Raji (cell line): ENCODE data around the gene KANK4.

Source experiments
- POLR2A ChIP-seq: IDR thresholded peaks from 2 replicates; pipeline ENCODE4 v1.6.1; 2011; ENCODE audit warnings: low read depth, low read length, control low read depth; ENCODE audit not compliant: insufficient read depth

The KANK4 gene

DNA sequence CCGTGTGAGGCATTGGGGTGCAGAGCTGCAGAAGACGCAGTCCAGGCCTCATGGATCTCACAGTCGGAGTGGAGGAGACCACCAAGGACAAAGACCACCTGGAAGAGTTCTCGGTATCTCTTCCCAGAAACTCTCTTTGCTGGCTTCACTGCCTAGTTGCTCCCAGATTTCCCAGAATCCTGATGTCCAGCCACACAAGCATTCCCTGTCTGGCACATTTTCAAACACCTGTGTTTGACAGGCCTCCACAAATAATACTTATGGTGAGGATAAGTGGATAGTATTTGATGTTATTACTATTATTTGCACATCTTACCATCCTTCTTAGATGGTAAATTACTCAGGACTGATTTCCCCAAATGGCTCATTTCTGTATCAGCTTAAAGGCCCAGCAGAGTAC, 27.7 kb upstream of the KANK4 start:
- no peak for TF ChIP-seq POLR2A

DNA sequence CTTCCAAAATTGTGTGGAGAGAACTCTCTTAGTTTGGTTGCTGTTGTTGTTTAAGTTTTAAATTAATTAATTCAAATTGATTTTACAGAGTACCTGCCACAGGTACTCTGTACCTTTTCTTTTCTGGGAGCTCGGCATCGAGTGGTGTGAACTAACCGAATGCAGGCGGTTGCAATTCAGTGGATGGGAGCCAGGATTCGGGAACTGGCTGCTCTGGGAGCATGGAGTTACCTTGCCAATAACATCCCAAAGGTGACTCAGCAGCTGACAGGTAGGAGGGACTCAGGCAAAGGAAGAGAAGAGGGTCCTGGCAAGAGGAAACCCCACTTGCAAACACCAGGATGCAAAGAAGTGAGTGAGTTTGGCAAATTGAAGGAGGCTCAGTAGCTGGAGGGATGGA, 24.7 kb upstream of the KANK4 start:
- TF ChIP-seq POLR2A, result no peak

DNA sequence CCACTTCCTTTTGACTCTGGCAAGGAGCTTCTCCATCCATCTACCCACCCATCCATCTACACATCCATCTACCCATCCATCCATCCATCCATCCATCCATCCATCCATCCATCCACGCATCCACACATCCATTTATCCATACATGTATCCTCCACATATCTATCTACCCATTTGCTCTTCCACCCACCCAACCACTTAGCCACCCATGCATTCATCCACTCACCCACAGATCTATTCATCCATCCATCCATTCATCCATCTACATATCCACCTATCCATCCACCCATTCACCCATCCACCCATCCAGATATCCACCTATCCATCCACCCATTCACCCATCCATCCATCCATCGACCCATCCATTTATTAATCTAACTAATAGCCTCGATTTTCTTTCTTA, 23.0 kb upstream of the KANK4 start:
- no peak for TF ChIP-seq POLR2A

DNA sequence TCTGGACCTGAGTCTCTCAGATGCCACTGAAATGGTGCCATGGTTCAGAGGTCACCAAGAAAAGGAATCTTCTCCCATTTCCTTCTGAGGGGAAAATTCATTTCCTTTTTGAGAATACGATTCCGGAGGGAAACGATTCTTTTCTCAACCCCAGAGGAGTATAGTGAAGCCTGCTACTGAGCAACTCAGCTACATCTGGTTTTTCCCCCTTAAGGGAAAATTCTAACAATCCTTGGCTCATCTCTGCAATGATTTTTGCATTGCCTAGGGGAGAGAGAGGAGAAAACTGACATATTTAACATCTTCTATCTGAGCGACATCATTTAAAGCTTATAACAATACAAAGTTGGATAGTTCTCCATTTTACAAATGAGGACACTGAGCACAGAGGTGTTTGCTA, 22.4 kb upstream of the KANK4 start:
- no peak for TF ChIP-seq POLR2A

DNA sequence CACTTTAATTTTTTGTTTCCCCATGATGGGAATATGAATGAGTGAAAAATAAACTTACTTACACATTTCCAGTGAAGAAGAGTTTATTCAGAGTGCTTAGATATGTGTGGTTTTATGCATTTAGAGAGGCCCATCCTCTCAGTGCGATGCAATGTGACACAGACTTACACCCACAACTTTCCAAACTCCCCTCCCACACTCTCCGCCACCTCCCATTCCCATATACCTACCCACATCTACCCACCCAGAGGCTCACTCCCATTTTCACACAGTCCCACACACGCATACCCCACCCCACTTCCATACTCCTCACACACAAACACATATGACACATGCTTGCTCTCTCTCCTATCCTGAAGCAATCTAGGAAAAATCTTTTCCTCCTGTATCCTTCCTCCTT, 21.9 kb upstream of the KANK4 start:
- no peak for TF ChIP-seq POLR2A

DNA sequence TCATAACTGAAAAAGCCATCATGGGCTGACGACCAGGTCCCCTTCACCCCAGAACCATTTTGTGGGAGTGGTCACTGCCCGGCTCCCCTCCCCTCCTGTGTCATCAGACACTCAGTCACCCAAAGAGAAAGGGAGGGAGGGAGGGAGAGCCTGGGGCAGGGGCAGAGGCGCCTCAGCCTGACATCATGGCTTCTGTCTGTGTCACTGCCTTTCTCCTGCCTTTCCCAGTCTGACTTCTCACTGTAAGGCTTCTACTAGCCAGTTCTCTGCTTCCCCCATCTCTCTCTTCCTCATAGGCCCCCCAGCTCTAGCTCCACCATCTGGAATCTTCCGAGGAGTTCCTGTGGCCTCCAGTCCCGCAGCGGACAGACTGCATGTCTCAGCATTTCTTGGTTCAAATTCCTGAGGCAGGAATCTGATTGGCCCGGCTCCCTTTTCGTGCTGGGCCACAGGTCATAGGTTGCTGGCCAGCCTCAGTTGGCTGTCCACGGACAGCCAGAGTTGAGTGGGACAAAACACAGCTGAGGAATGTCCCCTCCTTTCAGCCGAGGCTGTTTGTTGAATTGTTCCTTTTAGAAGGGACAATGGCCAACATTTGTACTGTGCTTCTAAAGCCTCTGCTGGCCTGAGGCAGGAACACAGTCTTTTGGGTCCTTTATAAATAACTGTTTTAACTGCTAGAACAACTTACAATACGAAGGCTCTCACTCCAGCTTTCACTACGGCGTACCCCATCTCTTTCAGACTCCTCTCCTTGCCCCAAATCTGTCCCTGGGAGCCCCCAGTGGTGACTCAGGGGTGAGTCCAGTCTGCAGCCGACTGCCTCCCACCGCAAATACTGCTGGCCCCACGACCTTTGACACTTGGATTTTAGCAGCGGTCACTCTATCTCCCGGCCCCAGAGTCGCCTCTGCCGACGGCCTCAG, 18.7 kb upstream of the KANK4 start:
- TF ChIP-seq POLR2A, result no peak

DNA sequence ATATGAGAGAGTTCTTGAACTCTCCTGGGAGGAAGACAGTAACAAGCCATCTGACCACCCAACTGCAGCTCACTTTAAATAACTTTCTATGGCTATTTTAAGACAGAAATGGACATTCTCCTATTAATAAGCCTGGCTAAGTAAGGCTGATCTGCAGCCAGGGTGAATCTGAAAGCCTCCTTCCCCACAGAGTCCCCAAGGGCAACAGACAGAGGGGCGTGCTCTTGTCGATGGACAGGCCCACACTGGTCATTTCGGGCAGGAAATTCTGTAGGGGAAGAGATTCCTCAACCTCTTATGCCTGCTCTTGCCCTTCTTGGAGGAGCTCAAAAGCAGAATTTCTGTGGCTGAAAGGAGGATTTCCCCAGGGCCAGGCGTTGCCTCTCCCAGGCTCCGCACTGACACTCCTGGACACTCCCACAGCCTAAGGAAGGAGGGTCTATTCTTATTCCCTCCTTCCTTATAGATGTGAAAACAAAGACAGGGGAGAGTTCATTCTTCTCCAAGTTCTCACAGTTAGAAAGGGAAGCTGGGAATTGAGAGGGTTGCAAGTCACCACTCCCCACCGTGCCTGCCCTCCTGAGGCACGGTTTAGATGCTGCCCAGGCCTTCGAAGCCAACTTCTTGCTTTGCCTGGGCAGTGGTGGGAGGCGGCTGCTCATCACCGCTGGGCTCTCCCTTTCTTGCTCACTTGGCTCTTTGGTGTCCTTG, 17.9 kb upstream of the KANK4 start:
- TF ChIP-seq POLR2A, result no peak

DNA sequence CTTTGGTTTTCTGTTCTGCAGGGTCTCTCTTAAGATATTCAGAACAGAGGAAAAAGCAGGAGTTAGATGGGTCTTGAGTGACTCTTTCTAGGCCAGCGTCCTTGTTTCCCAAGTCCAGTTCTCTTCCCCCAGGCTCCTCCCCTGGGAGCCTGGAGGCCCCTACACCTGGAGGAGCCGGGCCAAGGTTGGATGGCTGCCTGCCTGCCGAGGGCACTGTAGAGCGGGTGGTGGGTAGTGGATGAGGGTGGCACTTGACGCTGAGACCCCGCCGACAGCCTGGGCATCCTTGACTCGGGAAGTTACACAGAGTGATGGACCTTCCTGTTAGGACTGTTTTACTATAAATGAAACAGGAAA, 17.4 kb upstream of the KANK4 start:
- TF ChIP-seq POLR2A, result no peak

DNA sequence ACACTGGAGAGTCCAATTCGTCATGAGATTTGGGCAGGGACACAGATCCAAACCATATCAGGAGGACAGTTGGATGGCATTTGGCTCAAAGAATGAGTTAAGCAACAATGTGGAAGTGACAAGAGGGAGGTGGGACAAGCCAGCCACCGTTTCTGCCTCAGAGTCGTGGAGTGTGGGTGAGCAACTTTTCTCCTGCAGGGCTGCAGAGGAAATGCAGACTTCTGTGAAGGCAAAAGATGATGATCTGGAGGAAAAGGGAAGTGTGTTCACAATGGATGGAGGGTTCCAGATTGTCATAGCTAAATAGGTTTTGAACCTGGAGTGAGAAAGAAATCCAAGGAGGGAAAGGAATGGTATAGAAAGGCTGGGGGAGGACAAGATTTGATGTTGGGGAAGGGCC, 16.4 kb upstream of the KANK4 start:
- no peak for TF ChIP-seq POLR2A

DNA sequence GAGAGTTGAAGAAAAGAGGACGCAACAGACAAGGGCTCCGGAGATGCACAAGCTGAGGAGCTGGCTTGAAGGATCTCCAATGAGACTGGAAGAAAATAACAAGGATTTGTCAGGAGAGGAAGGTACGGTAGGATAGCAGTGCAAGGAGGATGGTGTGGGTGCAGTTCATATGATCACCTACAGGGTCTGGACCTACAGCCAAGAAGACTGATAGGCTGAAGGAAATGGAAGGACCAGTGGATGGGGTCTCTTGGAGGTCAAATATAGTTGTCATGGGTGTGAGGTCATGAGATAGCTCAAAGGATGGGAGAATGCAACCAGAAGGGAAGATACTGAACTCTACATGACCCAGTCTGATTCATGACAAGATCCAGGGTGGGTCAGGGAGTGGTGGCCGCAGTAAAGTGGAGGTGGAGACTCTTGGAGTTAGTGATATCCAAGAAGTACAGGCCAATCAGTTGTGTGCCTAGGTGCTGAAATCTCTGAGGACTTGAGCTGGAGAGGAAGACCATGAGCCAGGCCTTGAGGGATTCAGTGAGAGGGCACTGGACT, 15.3 kb upstream of the KANK4 start:
- no peak for TF ChIP-seq POLR2A

DNA sequence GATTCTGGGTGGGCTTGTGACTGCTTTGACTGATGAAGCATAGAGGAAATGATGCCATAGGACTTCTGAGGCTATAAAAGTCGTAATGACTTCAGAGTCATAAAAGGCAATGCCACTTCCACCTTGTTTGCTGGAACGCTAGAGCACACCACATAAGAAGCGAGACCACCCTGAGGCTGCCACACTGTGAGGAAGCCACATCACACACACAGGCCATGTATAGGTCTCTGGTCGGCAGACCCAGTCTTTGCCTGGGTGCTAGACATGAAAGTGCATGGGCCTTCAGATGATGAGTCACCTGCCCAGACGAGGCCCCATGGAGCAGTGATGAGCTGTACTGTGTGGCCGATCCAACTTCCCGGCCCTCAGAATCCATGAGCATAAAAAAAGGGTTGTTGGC, 14.2 kb upstream of the KANK4 start:
- no peak for TF ChIP-seq POLR2A

DNA sequence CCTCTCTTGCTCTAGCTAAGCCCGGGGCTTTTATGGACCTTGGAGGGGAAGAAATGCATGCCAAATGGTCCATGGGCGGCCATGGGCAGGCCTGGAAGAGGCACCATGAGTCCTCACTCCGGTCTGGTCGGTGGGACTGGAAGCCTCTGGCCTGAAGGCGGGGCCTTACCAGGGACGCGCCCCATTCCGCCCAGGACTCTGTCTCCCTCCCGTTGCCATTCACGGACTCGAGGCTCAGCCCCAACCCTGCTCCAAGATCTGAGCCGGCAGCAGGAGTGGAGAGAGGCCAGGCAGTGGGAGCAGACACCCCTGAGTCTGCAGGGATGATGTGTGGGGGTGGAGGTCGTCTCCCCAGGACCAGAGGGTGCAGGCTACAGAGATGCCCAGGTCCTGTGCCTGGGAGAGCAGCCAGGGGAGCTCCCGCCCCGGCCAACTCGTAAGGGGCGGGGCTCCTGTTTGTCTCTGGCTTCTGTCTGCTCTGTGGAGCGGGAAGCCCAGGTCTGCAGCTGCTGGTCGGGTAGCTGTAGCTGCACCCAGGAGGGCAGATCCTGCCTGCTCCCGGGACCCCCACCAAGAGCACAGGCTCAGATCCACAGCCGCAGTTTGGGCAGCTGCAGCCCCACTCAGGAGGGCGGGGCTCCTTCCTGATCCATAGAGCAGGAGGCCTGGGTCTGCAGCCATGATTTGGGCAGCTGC, 8.3 kb upstream of the KANK4 start:
- no peak for TF ChIP-seq POLR2A

DNA sequence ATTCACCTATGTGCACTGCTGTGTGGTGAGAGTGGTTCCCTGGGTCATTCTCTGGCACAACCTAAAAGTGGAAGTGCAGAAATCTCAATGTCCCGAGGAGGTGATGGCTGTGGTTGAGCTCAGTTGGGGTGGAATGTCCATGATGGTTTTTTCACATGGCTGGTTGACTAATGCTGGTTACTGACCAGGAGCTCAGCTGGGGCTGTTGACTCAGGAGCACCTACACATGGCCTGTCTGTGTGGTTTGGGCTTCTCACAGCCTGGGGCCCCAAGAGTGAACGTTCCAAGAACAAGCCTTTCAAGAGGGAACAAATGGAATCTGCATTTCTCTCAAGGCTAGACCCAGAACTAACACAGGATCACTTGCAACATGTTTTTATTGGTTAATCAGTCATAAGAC, 6.4 kb upstream of the KANK4 start:
- no peak for TF ChIP-seq POLR2A

DNA sequence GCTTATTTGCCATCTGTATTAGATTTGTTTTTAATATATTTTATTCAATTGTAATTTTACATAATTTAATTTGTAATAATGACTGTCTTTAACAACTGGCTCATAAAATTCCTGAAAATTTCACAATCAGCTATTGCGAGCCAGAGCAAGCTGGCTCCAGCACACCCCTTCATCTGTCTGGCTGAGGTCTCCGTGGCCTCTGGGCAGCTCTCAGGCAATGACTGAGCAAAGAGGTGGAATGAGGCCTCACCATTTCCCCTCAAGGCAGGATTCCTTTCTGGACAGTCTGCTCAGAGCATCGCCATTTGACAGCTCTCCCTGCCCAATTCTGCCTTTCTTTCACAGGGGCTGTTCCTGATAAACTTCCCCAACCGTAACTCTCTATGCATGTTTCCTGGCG, 5.8 kb upstream of the KANK4 start:
- TF ChIP-seq POLR2A, result no peak

DNA sequence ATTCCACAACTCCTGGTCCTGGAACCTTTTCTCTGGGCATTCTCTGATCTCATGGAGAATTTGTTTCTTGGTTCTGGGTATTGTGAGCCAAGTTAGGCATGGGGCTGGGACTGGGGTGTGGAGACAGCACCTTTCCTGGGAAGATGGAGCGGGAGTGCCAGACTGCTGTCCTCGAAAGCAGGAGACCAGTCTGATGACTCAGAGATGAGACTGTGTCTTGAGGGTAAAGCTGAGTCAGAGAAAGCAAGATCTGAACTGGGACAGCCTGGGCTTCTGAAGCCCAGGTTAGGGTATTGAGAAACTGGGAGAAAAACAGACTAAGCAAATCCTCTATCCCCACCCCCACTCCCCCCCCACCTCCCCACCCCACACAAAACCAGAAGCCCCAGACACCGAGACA, 2.2 kb upstream of the KANK4 start:
- TF ChIP-seq POLR2A, result no peak

DNA sequence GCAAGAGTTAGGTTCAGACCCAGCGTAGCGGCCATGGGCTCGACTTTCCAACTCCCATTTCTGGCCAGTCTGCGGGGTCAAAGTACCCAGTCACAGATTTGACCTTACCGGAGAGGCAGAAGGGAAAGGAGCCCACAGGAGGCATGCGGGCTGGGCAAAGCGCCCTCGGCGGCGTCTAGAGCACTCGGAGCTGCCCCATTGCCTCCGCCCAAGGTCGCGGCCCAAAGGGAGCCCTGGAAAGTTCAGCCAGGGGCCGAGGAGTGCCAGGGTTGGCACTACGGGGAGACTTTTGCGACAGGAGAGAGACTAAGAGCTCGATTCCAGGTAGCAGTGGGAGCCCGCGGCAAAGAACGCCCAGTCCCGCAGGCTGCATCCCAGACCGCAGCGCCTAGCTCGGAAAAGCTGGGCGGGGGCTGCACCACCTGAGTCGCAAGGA, 896 bp downstream of the KANK4 start:
- no peak for TF ChIP-seq POLR2A

DNA sequence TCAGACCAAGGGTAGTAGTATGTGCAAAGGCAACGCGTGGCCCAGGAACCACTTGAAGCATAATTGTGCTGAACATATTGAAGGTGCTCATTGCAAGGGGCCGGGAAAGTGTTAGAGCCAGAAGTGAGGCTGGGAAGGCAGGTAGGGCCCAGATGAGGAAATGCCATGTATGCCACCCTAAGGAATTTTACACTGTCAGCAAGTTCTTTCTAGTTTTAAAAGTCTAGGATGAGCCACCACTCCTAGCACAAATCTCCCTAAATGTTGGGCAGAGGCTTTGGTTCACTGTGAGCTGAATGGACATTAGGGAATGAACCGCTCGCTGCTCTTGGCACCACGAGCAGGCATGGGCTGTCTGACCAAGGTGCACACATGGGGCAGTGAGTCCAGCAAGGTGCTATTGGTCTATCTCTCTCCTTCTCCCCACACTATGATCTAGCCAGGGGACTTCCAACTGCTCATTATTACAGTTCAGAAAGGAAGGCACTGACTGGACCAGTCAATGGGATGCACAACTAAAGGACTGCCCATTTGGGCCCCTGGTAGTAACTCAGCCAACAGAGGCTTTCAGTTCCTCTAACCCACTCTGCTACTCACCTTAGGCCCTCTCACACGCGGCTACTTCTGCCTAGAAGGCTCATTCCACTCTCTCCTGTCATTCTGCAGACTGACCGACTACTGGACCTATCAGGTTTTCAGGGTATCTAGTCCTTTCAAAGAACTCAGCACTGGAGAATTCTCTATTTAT, 2.0 kb downstream of the KANK4 start:
- no peak for TF ChIP-seq POLR2A
